Esophagus (tissue), 2 donors: Measurements from ENCODE around the gene KLHL28. TPM values are rescaled to one million over a fixed set of nuclear protein-coding genes. Genes with fewer than 3 reads are reported as not detected.

Experiments used
- H3K27ac ChIP-seq, 2 donors: one replicate each; pipeline ENCODE4 v1.5.1; 2013; ENCODE audit warnings: low read depth in 2 of 2, mild to moderate bottlenecking in 2 of 2, inconsistent platforms in 1 of 2, low read length in 1 of 2, moderate library complexity in 1 of 2
- H3K27me3 ChIP-seq, 2 donors: one replicate each; pipeline ENCODE4 v1.6.1; 2013; ENCODE audit warnings: low read length in 2 of 2, control low read depth in 1 of 2, mild to moderate bottlenecking in 1 of 2; ENCODE audit not compliant: insufficient read depth in 2 of 2, control insufficient read depth in 1 of 2
- H3K36me3 ChIP-seq, 2 donors: one replicate each; pipeline ENCODE4 v1.6.1; 2013; ENCODE audit warnings: low read length in 1 of 2; ENCODE audit not compliant: control insufficient read depth in 2 of 2, insufficient read depth in 2 of 2
- H3K4me1 ChIP-seq, 2 donors: one replicate each; pipeline ENCODE4 v1.6.1; 2013; ENCODE audit warnings: low read length in 1 of 2; ENCODE audit not compliant: control insufficient read depth in 2 of 2, insufficient read depth in 2 of 2
- H3K4me3 ChIP-seq, 2 donors: one replicate each; pipeline ENCODE4 v1.5.1; 2013; ENCODE audit warnings: low read length in 2 of 2, mild to moderate bottlenecking in 2 of 2, low read depth in 1 of 2, moderate library complexity in 1 of 2
- H3K9me3 ChIP-seq, 2 donors: one replicate each; pipeline ENCODE4 v1.6.1; 2013; ENCODE audit warnings: mild to moderate bottlenecking in 2 of 2, low read depth in 1 of 2, low read length in 1 of 2, moderate library complexity in 1 of 2; ENCODE audit not compliant: control insufficient read depth in 2 of 2, insufficient read depth in 1 of 2
- WGBS, 2 donors: extraction: QIAGEN DNeasy Blood & Tissue Kit; methylation state at CpG; one replicate each; pipeline ENCODE4 v1.1.7; 2013; 5-methylcytosine and 5-hydroxymethylcytosine counted together
- polyA plus RNA-seq, 2 donors: library from polyadenylated mRNA; stranded (reverse); fragments of 200-250 nt; gene quantifications; one replicate each; pipeline ENCODE4 v1.2.3, GENCODE V29; 2013
- donor health status: healthy with polysubstance abuse.
- donor health status: Bipolar disorder and iron deficiency.

The KLHL28 gene
- polyA plus RNA-seq, 2 donors, result 2.3 to 2.6 TPM

DNA sequence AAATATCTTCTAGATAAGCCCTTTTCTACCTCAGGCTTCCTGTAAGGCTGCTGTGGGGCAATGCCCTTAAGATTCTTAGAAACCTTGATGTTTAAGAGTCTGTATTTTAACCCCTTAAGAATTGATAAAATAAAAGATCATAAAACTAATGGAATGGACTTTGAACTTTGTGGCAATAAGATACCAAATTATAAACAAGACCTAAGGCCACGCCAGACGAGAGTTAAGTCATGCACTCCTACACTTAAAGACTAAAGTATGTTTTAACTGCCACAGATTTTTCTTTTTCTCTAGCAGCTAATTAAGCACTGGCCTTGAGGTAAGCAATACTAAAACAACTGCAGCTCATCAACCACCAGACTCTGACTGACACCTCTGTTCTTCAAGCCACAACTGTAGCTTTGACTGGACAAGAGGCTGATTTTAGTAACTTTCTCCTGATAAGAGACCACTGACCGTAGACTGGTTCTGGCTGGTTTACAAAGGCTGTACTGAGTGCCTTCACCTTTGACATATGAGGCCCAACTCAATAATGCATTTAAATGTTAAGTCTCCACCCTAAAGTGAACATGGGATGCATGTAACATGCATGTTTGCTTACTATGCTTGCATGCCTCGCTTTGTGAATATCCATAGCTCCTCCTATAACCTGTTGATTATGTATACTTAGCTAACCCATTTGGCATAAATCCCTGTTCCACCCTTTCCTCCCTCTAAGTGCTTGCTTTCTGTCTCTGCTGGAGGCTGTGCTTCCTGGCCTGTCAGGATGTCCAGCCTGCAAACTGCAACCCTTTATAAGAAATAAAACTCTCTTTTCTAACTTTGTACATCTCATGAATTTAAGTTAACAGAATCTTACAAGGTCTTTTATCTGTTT lies 71.9 kb downstream of the KLHL28 start:
- WGBS, 2 donors, result 59 to 62% methylated on average over 4 of the region's 4 CpGs
- Histone ChIP-seq H3K4me1 (no peaks in the 10 kb centered on the region), H3K36me3 (no peaks in the 10 kb centered on the region), H3K4me3 (no peak overlapping the region), H3K9me3 (no peaks in the 10 kb centered on the region), H3K27me3 (no peaks in the 10 kb centered on the region), H3K27ac (no peak overlapping the region)

DNA sequence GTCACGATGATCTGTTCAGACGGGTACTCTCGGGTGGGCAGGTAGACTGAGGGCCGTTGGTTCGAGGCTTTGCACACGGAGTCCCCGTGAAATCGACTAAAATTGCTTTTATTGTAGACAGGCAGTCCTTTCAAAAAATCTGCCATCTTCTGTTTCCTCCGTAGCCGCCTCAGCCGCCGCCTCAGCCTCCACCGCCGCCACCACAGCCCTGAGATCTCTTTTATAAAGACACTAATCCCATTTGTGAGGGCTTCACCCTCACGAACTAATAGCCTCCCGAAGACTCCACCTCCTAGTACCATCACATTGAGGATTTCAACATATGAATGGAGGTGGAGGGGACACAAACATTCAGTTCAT lies 74.2 kb downstream of the KLHL28 start:
- no peak overlapping the region for H3K27ac ChIP-seq
- WGBS, 2 donors, result 97 to 98% methylated on average over 16 of the region's 16 CpGs
- H3K27me3 ChIP-seq, result no peaks in the 10 kb centered on the region
- H3K4me1 ChIP-seq, result no peaks in the 10 kb centered on the region
- no peaks in the 10 kb centered on the region for H3K9me3 ChIP-seq
- no peak overlapping the region for H3K4me3 ChIP-seq
- H3K36me3 ChIP-seq, result no peaks in the 10 kb centered on the region

DNA sequence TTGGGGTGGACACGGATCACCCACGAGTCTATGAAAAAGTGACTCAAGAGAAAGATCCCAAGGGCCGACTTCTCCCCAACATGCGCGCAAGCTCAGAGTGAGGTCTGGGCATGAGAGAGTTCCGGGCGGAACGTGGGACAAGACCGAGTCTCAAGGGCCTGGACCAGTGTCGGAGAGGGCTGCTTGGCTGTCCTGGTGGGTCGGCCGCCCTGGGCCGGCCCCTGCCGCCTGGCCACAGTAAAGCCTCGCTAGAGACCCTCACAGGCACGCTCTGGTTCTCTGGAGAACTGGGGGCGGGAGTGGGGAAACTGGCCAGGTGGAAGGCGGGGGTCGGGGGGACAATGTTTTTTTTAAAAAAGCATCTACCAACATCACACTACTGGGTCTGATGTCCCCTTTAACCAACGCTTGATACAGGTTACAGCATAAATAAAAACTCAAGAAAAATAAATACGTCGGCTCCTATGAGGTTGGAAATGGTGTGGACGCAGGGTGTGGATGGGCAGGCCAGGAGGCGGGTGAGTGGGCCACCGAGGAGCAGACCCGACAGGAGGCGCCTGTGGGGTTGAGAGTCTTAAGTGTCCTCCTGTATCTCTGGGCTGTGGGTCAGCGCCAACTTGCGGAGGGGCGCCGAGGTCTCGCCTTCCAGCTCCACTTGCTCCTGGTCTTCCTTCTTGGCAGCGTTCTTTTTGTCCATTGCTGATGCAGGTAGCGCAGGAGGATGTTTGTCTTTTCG lies 74.7 kb downstream of the KLHL28 start:
- no peak overlapping the region for H3K4me3 ChIP-seq
- no peaks in the 10 kb centered on the region for H3K27me3 ChIP-seq
- H3K4me1 ChIP-seq, result no peaks in the 10 kb centered on the region
- 95 to 96% methylated on average over 35 of the region's 35 CpGs for WGBS, 2 donors
- no peaks in the 10 kb centered on the region for H3K36me3 ChIP-seq
- H3K27ac ChIP-seq, result no peak overlapping the region
- H3K9me3 ChIP-seq, result no peaks in the 10 kb centered on the region

DNA sequence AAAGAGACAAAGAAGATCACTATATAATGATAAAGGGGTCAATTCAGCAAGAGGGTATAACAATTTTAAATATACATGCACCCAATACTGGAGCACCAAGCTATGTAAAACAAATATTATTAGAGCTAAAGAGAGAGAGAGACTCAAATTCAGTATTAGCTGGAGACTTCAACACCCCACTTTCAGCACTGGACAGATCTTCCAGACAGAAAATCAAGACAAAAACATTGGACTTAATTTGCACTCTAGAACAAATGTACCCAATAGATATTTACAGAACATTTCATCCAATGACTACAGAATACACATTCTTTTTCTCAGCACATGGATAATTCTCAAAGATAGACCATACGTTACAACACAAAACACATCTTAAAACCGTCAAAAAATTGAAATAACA lies 81.0 kb downstream of the KLHL28 start:
- no peak overlapping the region for H3K27ac ChIP-seq
- H3K27me3 ChIP-seq, result no peaks in the 10 kb centered on the region
- H3K4me3 ChIP-seq, result no peak overlapping the region
- no peaks in the 10 kb centered on the region for H3K36me3 ChIP-seq
- no peaks in the 10 kb centered on the region for H3K9me3 ChIP-seq
- no peaks in the 10 kb centered on the region for H3K4me1 ChIP-seq
- WGBS, 2 donors, result 92 to 93% methylated on average over 2 of the region's 2 CpGs

Other genes starting within 250 kb of the KLHL28 start
- gene TOGARAM1, start 243 bp upstream of the KLHL28 start, polyA plus RNA-seq, result 1 to 10 TPM; 3.0 to 3.1 TPM
- gene PRPF39, start 122.2 kb upstream of the KLHL28 start, polyA plus RNA-seq, result 10 to 100 TPM; 11.8 to 32.4 TPM
- gene FKBP3, start 172.5 kb upstream of the KLHL28 start, polyA plus RNA-seq, result 10 to 100 TPM; 68.2 to 87.1 TPM
- 1 to 10 TPM; 1.7 to 5.5 TPM for gene FANCM, start 174.0 kb upstream of the KLHL28 start, polyA plus RNA-seq